Measurements from ENCODE around the gene OR10T2. TPM values are rescaled to one million over a fixed set of nuclear protein-coding genes. Genes with fewer than 3 reads are reported as not detected.
"Not testable (repeated sequence)": the region's sequence is repeated elsewhere in the genome, so short reads cannot be mapped to it uniquely, and the experiment has no call there.

The OR10T2 gene
- total RNA-seq, 4 donors from 2014 or later = not detected

DNA sequence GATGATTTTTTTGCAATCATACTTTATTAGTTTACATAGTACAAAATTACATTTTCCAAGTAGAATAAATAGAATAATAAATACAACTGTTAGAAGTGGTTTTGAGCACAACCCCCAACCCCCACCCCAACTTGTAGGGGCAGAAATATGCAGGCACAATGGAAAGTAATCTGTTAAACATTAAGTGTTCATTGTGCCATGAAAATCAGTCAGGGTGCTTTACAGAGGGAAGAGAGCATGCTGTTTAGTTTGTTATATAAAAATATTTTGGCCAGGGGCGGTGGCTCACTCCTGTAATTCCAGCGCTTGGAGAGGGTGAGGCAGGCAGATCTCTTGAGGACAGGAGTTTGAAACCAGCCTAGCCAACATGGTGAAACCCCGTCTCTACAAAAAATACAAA, 2.6 kb downstream of the OR10T2 start:
- Histone ChIP-seq H3K4me1 (no peaks in the 10 kb centered on the region), H3K36me3 (no peaks in the 10 kb centered on the region), H3K4me3 (no peak overlapping the region), H3K27me3 (no peaks in the 10 kb centered on the region), H3K9me3 (no peaks in the 10 kb centered on the region), H3K27ac (no peak overlapping the region)
- intact Hi-C loops (cut with DNase I) = no loop called here
- WGBS, 2 donors = 67 to 86% methylated on average over 3 of the region's 3 CpGs
- no peak for TF ChIP-seq CTCF (IDR thresholded peaks at IDR 0.05)
- TF ChIP-seq POLR2A (IDR thresholded peaks at IDR 0.05) = no peak
- no peak for DNase-seq

DNA sequence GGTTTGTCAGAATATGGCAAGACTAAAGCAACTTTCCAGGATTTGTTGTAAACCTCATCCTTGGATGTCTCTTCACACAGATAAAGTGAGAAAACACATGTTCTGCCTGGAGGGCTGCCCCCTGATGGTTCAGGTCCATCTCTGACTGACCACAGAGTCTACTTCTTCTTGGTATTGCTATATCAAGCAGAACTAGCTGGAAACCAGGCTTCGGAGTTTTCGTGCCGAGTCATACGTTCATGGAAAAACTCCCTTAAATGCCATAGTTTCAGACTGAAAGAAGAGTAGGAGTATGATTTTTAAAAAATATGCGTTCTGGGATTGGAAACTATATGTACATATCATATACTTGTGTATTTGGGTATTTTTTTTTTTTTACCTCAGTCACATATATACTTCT, 5.8 kb downstream of the OR10T2 start:
- intact Hi-C loops (cut with DNase I) = no loop called here
- Histone ChIP-seq H3K4me3 (no peak overlapping the region), H3K36me3 (no peaks in the 10 kb centered on the region), H3K9me3 (no peaks in the 10 kb centered on the region), H3K4me1 (no peaks in the 10 kb centered on the region), H3K27me3 (no peaks in the 10 kb centered on the region), H3K27ac (no peak overlapping the region)
- DNase-seq = no peak
- TF ChIP-seq POLR2A (IDR thresholded peaks at IDR 0.05) = no peak
- TF ChIP-seq CTCF (IDR thresholded peaks at IDR 0.05) = no peak
- 92 to 93% methylated on average over 5 of the region's 5 CpGs for WGBS, 2 donors

DNA sequence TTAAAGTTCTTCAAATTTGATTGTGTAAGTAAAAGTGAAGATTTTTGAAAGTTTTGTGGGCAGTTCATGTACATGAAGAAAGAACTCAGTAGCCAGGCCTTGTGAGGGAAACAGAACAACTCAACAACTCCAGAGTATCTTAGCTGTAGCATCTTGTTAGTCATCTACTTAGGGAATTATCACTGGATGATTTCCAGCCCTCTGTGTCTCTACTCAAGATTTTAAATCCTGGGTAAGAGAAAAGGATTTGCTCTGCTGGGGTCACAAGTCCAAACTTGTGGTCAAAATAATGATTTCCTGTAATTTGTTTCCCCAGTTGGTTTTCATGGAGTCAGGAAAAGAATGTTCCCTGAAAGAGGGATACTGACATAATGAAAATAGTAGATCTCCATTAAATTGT, 8.2 kb downstream of the OR10T2 start:
- no peak overlapping the region for H3K27ac ChIP-seq
- H3K9me3 ChIP-seq = no peaks in the 10 kb centered on the region
- H3K4me3 ChIP-seq = no peak overlapping the region
- DNase-seq = no peak
- intact Hi-C loops (cut with DNase I) = no loop called here
- H3K36me3 ChIP-seq = no peaks in the 10 kb centered on the region
- no peaks in the 10 kb centered on the region for H3K27me3 ChIP-seq
- TF ChIP-seq POLR2A (IDR thresholded peaks at IDR 0.05) = no peak
- TF ChIP-seq CTCF (IDR thresholded peaks at IDR 0.05) = no peak
- H3K4me1 ChIP-seq = no peaks in the 10 kb centered on the region

- H3K27me3 ChIP-seq = no peaks in the 10 kb centered on the region
- TF ChIP-seq CTCF (IDR thresholded peaks at IDR 0.05) (no peak), POLR2A (IDR thresholded peaks at IDR 0.05) (no peak)
- 33 to 43% methylated on average over 1 of the region's 1 CpG for WGBS, 2 donors
Observed at GRCh38 chr1:158390331-158390730, 8.9 kb downstream of the OR10T2 start.

DNA sequence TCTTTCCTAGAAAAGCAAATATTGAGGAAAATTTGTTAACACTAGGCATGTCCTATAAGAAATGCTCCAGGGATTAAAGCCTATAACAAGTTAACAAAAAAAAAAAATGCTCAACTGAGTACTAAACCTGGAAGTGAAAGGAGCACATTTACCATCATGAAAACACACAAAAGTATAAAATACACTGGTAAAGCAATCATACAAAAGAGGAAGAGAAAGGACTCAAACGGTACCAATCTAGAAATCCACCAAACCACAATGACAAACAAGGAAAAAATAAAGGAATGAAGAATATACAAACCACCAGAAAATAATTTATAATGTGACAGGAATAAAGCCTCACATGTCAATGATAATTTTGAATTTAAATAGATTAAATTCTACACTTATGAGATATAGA, 24.4 kb downstream of the OR10T2 start:
- H3K27me3 ChIP-seq = no peaks in the 10 kb centered on the region
- H3K9me3 ChIP-seq = peaks cover 0 to 24% (median 13%) of the 10 kb centered on the region in 3 donors
- no peak for DNase-seq
- WGBS, 2 donors = 30 to 47% methylated on average over 1 of the region's 1 CpG
- intact Hi-C loops (cut with DNase I) = no loop called here
- no peak overlapping the region for H3K4me3 ChIP-seq
- H3K27ac ChIP-seq = no peak overlapping the region
- H3K4me1 ChIP-seq = no peaks in the 10 kb centered on the region
- no peaks in the 10 kb centered on the region for H3K36me3 ChIP-seq
- TF ChIP-seq POLR2A (IDR thresholded peaks at IDR 0.05) = no peak
- TF ChIP-seq CTCF (IDR thresholded peaks at IDR 0.05) = no peak

More at GRCh38 chr1:158390331-158390730, 8.9 kb downstream of the OR10T2 start:
- Histone ChIP-seq H3K9me3 (no peaks in the 10 kb centered on the region), H3K36me3 (no peaks in the 10 kb centered on the region), H3K4me1 (no peaks in the 10 kb centered on the region), H3K4me3 (no peak overlapping the region), H3K27ac (no peak overlapping the region)
- DNase-seq = no peak
- intact Hi-C loops (cut with DNase I) = no loop called here

- 40 to 100% methylated on average over 1 to 2 of the region's 25 CpGs for WGBS, 2 donors
- H3K4me3 ChIP-seq; H3K27me3 ChIP-seq; H3K36me3 ChIP-seq; DNase-seq; H3K27ac ChIP-seq; intact Hi-C loops (cut with DNase I); H3K4me1 ChIP-seq: not testable (repeated sequence)
- peaks cover 0 to 24% (median 13%) of the 10 kb centered on the region in 3 donors for H3K9me3 ChIP-seq
Observed at GRCh38 chr1:158374101-158374500, 25.2 kb downstream of the OR10T2 start.

Measured in esophagus squamous epithelium (tissue), 5 donors.